Measurements from ENCODE around the gene VPS37B. TPM values are rescaled to one million over a fixed set of nuclear protein-coding genes. Genes with fewer than 3 reads are reported as not detected.

The VPS37B gene
- total RNA-seq, 1 experiment from 2014 or later, result 12.3 TPM

DNA sequence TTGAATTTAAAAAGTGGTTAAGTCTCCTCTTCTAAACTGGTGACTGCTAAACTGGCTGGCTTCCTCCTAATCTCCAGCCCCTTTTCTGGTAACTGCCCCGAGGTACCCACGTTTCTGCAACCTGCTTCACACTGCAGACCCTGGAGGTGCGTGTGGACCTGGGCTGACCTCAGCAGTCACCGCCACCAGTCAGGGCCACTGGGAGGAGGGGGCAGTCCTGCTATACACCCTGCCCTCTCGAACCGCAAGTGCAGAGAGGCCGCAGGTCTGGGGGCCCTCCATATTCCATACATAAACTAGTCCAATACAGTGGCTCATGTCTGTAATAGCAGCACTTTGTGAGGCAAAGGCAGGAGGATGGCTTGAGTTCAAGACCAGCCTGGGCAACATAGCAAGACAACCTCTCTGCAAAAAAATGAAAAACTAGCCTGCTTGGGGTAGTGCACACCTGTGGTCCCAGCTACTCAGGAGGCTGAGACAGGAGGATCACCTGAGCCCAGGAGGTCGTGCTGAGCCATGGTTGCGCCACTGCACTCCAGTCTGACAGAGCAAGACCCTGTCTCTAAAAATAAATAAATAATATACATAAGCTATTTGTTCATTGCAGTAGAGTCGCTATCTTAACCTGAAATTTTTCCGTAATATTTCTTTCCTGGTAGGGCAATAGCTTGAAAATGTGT, 25.6 kb downstream of the VPS37B start:
- H3K27ac Mint-ChIP-seq, result no peak overlapping the region
- Histone ChIP-seq H3K23ac (ENCODE audit: insufficient read length, low read depth, low read length) (no peak overlapping the region), H3K9ac (ENCODE audit: extremely low read depth, insufficient read length, low read length) (no peak overlapping the region), H2BK5ac (ENCODE audit: insufficient read length, low read length) (no peak overlapping the region), H2AFZ (ENCODE audit: low read length) (no peak overlapping the region), H3K27me3 (ENCODE audit: insufficient read depth, low read length) (peaks cover 60% of the 10 kb centered on the region), H3K27ac (ENCODE audit: insufficient read length, low read depth, low read length) (no peak overlapping the region), H4K5ac (ENCODE audit: insufficient read length, low read depth, low read length) (no peak overlapping the region), H2BK12ac (ENCODE audit: insufficient read length, low read depth, low read length) (no peak overlapping the region), H4K20me1 (ENCODE audit: control insufficient read depth, insufficient read depth, insufficient read length) (peaks cover 2% of the 10 kb centered on the region), H3K4ac (ENCODE audit: low read depth, low read length) (no peak overlapping the region), H3T11ph (ENCODE audit: low read length) (no peak overlapping the region), H2BK15ac (ENCODE audit: low read depth, low read length) (no peak overlapping the region), H2BK20ac (ENCODE audit: low read depth, low read length, poor library complexity, severe bottlenecking) (no peak overlapping the region), H3K79me1 (ENCODE audit: insufficient read depth, low read depth, low read length, poor library complexity, severe bottlenecking) (no peaks in the 10 kb centered on the region), H3K23me2 (ENCODE audit: insufficient read length, low read depth, low read length, poor library complexity, severe bottlenecking) (no peaks in the 10 kb centered on the region), H3K56ac (ENCODE audit: insufficient read length, low read depth, low read length) (no peak overlapping the region), H3K14ac (ENCODE audit: insufficient read depth, low read length) (no peak overlapping the region), H3K18ac (ENCODE audit: insufficient read length, low read depth, low read length) (no peak overlapping the region), H2AK5ac (ENCODE audit: insufficient read length, low read length) (no peak overlapping the region), H2BK120ac (ENCODE audit: low read depth, low read length, poor library complexity, severe bottlenecking) (no peak overlapping the region), H4K91ac (ENCODE audit: insufficient read length, low read depth, low read length) (no peak overlapping the region), H3K79me2 (ENCODE audit: insufficient read depth, low read length) (no peaks in the 10 kb centered on the region), H3K4me2 (ENCODE audit: insufficient read depth, insufficient read length, low read length) (no peak overlapping the region), H4K8ac (replicated peaks; ENCODE audit: insufficient read length, low read depth, low read length) (no peak overlapping the region), H3K4me1 (ENCODE audit: insufficient read depth, low read length) (no peaks in the 10 kb centered on the region), H3K9me3 (ENCODE audit: control insufficient read depth, low read depth, low read length) (no peaks in the 10 kb centered on the region)
- H3K36me3 Mint-ChIP-seq (ENCODE audit: insufficient read depth in 1 of 3, low read depth in 3 of 3), result peaks cover 26 to 36% (median 31%) of the 10 kb centered on the region in 3 experiments
- no CpG with 5 or more reads among the region's 11 CpGs for WGBS (ENCODE audit: extremely low coverage, insufficient read length, low lambda C conversion rate)
- TF ChIP-seq, protein P1, sequence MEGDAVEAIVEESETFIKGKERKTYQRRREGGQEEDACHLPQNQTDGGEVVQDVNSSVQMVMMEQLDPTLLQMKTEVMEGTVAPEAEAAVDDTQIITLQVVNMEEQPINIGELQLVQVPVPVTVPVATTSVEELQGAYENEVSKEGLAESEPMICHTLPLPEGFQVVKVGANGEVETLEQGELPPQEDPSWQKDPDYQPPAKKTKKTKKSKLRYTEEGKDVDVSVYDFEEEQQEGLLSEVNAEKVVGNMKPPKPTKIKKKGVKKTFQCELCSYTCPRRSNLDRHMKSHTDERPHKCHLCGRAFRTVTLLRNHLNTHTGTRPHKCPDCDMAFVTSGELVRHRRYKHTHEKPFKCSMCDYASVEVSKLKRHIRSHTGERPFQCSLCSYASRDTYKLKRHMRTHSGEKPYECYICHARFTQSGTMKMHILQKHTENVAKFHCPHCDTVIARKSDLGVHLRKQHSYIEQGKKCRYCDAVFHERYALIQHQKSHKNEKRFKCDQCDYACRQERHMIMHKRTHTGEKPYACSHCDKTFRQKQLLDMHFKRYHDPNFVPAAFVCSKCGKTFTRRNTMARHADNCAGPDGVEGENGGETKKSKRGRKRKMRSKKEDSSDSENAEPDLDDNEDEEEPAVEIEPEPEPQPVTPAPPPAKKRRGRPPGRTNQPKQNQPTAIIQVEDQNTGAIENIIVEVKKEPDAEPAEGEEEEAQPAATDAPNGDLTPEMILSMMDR (conservative IDR thresholded peaks at IDR 0.05), result no peak
- no peak for DNase-seq
- H3K4me1 Mint-ChIP-seq, result peaks cover 28 to 36% of the 10 kb centered on the region in 2 experiments
- H3K4me3 Mint-ChIP-seq, result no peak overlapping the region
- no peaks in the 10 kb centered on the region; a peak in 1 of 5 replicates for H3K9me3 Mint-ChIP-seq
- peaks cover 100% of the 10 kb centered on the region for H3K27me3 Mint-ChIP-seq (ENCODE audit: low read depth)
